SK-N-SH (cell line): ENCODE data around the gene KPNA2.
"Not testable (repeated sequence)": the region's sequence is repeated elsewhere in the genome, so short reads cannot be mapped to it uniquely, and the experiment has no call there.

Experiments
- CTCF ChIP-seq: fragments of 200-600 bp; sonication (generic); IDR thresholded peaks from 2 replicates; pipeline ENCODE4 v1.6.1; 2017; ENCODE audit warnings: antibody characterized with exemption, mild to moderate bottlenecking, moderate library complexity
- POLR2AphosphoS5 ChIP-seq: IDR thresholded peaks from 2 replicates; pipeline ENCODE4 v1.6.1; 2012; ENCODE audit warnings: low read depth, low read length
- RXRA ChIP-seq: IDR thresholded peaks from 2 replicates; pipeline ENCODE4 v1.4.0; 2012; ENCODE audit warnings: low read depth, mild to moderate bottlenecking, borderline replicate concordance

- TF ChIP-seq CTCF, POLR2AphosphoS5, RXRA: not testable (repeated sequence)
These were observed 13.0 kb upstream of the KPNA2 start for GRCh38 chr17:68022547-68022946.
